GM19023 (cell line): Measurements from ENCODE around the gene SBF2.
"Not testable (repeated sequence)": the region's sequence is repeated elsewhere in the genome, so short reads cannot be mapped to it uniquely, and the experiment has no call there.

ENCODE experiments used
- ATAC-seq: cut with Tn5 transposase; IDR thresholded peaks from one replicate; pipeline ENCODE4 v1.9.1; 2021; ENCODE audit warnings: mild to moderate bottlenecking, moderate library complexity; ENCODE audit not compliant: unreplicated experiment

Gene SBF2

DNA sequence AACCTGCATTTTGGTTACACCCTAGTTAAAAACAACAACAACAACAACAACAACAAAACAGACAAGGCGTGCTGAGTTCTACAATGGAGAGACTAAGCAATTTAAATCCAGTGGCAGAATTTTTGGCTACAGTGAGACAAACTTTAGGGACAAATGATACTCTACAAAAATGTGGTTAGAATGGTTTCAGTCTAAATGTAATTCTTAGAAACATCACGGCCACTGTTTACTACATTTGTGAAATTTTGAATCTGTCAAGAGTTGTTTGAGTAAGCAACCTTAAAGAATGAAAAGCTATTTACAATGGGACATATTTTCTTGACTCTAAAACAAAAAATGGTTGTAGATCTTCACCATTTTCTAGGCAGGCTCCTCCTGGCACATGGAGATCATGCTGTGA lies 370.7 kb downstream of the SBF2 start:
- no peak for ATAC-seq

GRCh38 chr11:9922806-9923205 lies 371.2 kb downstream of the SBF2 start:
- no peak for ATAC-seq

- no peak for ATAC-seq
Observed at GRCh38 chr11:9916480-9916879, 377.5 kb downstream of the SBF2 start.

DNA sequence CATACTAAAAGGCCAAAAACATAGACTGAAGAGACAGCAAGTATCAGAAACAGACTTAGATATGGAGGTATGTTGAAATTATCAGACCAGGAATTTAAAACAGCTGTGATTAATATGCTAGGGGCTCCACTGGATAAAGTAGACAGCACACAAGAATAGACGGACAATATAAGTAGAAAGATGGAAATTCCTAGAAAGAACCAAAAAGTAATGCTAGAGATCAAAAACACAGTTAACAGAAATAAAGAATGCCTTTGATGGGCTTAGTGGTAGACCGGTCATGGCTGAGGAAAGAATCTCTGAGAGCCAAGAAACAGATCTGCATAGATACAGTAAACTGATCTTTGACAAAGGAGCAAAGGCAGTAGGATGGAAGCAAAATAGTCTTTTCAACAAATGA lies 380.0 kb downstream of the SBF2 start:
- no peak for ATAC-seq

GRCh38 chr11:9905960-9906791 lies 387.8 kb downstream of the SBF2 start:
- ATAC-seq: no peak

DNA sequence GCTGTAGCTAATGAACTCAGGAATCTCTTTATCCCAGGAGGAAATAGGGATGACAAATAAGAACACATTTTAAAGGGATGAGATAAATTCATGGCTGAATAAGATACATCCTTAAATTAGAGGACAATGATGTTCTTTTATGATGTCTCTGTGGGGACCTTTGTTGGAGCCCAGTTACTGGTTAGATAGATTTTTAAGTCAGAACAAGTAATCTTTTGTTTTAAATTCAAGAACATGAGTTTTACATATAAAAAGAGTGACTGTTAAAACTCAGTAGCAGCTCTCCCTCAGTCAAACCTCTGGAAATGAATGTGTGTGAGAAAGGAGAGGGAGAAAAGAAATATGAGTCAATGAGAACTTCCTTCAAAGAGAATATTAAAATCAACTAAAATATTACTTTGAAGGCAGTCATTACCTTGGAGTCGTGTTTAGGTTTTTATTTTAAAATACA lies 388.5 kb downstream of the SBF2 start:
- no peak for ATAC-seq

- no peak for ATAC-seq
Observed at GRCh38 chr11:9903579-9903978, 390.4 kb downstream of the SBF2 start.

- no peak for ATAC-seq
Observed at GRCh38 chr11:9901943-9902342, 392.1 kb downstream of the SBF2 start.

DNA sequence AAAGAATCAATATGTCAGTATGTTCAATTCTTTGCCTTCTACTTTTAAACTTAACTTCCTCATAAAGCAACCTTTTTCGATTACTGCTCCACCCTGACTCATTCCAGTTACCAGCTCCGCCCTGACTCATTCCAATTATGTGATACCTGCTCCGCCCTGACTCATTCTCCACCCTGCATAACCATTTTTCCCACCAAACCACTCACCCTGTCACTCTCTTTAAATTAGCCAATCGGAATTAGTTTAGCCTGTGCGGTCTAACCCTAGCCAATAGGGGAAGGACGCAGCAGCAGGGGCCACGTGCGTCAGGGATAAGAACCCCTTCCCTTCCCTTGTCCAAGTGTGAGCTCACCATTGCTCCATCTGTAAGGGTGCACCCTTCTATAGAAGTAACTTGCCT lies 393.8 kb downstream of the SBF2 start:
- not testable (repeated sequence) for ATAC-seq

DNA sequence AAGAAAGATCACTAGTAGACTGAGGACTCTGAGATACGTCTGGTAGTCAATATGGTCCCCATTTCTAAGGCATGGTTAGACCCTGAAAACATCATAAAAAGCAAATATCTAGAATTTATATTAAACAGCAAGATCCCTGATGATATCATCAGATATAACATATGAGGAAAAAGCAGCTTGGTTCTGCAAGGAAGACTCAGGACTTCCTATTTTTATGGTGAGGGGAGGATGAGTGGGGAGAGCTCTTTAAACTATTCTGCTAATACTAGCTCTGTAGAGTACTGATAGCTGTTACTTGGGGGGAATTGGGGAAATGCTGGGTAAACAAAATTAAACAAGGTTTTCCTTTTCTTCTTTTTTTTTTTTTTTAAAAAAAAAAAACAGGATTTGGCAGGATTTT lies 394.3 kb downstream of the SBF2 start:
- no peak for ATAC-seq

DNA sequence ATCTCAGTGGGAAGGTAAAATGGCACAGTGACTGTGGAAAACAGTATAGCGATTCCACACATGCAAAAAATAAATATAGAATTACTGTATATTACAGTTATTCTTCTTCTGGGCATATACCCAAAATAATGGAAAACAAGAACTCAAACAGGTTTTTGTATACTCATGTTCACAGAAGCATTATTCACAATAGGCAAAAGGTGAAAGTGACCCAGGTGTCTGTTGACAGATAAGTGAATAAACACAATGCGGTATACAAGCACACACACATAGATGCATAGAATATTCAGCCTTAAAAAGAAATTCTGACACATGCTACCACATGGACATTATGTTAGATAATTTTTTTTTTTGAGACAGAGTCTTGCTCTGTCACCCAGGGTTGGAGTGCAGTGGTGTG lies 397.1 kb downstream of the SBF2 start:
- no peak for ATAC-seq

DNA sequence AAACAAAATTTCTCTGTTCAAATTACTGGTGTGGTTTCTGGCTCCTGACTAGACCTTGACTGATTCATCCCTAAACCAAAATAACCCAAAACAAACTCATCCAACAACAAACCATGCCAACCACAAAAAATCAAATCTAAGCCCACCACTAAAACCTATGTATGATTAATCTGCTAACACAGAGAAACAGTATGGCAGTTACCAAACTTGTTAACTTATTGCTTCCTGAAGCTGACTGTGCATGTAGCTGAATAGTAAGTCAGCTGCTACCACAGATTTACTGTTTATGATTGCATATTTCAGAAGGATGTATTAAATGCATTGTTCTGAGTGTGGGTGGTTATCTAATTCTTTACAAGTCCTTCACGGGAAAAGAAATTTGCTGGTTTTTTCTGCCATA lies 399.0 kb downstream of the SBF2 start:
- ATAC-seq: no peak

DNA sequence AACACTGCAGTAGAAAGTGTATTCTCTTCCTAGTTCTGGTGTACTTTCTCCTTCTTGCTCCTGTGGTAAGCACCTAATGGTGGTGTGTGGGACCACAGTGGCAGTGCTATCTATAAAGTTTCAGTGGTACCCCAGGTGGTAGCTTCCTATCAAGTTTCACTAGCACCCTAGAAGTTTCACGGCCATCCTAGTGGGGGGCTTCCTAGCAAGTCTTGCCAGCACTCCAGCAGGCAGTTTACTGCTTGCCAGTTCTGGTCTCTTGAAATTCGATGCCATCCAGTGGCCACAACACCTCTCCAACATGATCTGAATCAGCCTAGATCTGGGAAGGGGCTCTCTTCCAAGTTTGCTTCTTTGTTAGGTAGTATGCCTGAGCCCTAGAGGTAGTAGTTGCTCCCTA lies 400.5 kb downstream of the SBF2 start:
- no peak for ATAC-seq

DNA sequence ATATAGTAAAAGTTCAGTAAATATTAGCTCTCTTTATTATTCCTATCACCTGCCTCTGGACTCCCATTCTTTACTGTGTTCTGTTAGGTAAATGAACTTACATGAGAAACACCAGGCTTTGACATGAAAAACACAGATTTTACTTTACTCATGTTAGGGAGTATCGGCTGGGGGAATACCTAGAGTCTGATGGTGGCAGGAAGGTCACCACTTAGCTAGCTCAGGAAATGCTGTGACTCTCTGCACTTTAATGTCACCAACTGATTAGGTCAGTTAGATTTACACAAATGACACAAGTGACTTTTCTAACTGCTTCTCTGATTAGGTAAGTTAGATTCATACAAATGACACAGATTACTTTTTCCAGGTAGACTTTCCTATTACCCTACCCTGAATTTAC lies 405.1 kb downstream of the SBF2 start:
- ATAC-seq: no peak

- no peak for ATAC-seq
Observed at GRCh38 chr11:9887472-9887871, 406.5 kb downstream of the SBF2 start.

GRCh38 chr11:9886595-9886994 lies 407.4 kb downstream of the SBF2 start:
- ATAC-seq: no peak

DNA sequence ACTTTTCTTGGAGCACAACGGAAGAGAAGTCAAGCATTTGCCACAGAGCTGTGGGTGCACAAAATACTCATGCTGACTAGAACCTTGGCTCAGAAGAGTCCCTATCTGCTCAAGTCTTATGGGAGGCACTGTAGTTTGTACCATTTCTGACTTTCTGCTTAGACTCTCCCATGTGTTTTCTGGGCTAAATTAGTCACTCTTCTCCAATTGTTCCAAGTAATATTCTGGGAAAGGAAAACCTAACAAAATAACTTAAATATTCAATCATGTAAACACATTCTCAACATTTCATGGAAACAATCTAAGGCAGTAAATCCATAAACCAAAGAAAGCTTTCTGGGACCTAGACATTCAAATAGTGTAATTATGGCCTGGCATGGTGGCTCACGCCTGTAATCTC lies 409.4 kb downstream of the SBF2 start:
- no peak for ATAC-seq

DNA sequence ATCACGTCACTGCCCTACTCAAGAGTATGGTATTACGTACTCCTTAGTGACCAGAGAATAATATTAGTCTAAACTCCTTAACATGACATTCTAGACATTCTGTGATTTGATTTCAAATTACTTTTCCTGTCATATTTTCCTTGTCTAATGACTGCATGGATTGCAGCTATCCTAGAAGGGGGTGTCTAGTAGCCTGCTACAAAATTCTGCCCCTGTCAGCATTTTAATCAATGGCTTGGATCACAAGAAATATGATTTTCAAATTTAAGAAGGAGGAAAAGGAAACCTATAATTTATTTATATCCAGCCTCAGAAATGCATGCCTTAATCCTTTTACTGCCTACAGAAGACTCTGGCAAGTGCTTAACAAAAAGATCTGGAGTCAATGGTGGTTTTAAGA lies 413.4 kb downstream of the SBF2 start:
- no peak for ATAC-seq

DNA sequence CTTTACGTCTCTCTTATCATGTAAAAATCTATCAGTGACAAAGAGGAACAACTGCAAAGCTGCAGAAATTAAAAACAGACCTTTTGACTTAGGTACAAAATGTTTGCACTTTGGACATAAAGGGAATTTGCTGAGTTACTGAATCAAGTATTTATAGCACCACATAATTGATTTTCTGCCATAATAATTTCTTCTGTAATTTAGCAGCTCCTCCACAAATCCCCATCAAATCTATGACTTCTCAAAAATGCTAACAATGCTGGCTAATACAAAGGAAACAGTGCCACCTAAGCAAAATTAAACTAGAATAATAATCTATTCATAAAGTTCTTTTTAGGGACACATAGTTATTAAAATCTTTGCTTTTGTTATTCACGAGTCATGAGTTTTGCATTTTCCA lies 415.1 kb downstream of the SBF2 start:
- ATAC-seq: no peak

GRCh38 chr11:9876331-9876730 lies 417.7 kb downstream of the SBF2 start:
- no peak for ATAC-seq

DNA sequence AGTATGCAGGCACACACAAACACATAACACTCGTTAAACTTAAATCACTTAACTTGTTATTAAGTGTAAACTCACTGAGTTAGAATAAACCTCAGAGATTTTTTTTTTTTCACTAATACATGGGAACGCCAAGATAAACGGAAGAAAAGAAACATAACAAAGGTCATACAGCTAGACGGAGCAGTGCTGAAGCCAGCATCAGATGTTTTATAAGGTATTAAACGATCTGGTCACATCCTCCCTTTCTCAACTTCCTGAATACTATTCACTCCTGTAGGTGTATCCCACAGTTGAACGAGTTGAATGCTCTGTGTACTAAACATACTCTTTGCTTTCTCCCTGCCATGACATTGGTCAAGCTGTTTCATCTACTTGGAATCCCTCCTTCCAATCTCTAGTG lies 418.2 kb downstream of the SBF2 start:
- ATAC-seq: no peak

DNA sequence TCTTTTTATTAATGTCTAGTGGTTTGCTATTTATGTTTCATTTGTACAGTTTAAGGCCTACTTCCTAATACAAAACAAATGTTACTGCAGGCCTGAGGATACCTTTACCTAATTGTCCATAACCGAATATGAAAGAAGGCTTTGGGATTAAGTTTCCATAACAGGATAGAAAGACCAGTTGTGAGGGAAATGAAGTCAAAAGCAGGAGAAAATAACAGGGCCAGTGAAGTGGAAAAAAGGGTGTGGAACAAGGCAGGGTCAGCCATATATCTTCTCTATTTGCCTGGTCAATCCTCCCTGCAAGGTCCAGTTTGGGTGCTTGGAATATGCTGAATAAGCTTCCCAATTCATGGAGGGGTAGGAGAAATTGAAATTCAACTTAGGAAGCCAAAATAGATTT lies 418.6 kb downstream of the SBF2 start:
- ATAC-seq: no peak

- ATAC-seq: no peak
Observed at GRCh38 chr11:9874466-9874865, 419.6 kb downstream of the SBF2 start.
